GM12874 (cell line): ENCODE data around the gene ARHGAP29.

ENCODE experiments used
- TF ChIP-seq, protein P1 (sequence below): IDR thresholded peaks from 2 replicates; pipeline ENCODE4 v1.5.1; 2011; ENCODE audit warnings: low read depth, mild to moderate bottlenecking, control low read depth, low read length, moderate library complexity; ENCODE audit not compliant: insufficient read depth

ARHGAP29 gene

GRCh38 chr1:94143173-94143808 lies 94.1 kb downstream of the ARHGAP29 start:
- TF ChIP-seq, protein P1, sequence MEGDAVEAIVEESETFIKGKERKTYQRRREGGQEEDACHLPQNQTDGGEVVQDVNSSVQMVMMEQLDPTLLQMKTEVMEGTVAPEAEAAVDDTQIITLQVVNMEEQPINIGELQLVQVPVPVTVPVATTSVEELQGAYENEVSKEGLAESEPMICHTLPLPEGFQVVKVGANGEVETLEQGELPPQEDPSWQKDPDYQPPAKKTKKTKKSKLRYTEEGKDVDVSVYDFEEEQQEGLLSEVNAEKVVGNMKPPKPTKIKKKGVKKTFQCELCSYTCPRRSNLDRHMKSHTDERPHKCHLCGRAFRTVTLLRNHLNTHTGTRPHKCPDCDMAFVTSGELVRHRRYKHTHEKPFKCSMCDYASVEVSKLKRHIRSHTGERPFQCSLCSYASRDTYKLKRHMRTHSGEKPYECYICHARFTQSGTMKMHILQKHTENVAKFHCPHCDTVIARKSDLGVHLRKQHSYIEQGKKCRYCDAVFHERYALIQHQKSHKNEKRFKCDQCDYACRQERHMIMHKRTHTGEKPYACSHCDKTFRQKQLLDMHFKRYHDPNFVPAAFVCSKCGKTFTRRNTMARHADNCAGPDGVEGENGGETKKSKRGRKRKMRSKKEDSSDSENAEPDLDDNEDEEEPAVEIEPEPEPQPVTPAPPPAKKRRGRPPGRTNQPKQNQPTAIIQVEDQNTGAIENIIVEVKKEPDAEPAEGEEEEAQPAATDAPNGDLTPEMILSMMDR: no peak

- TF ChIP-seq, protein P1: no peak
Observed at GRCh38 chr1:94142583-94142982, 94.8 kb downstream of the ARHGAP29 start.

- TF ChIP-seq, protein P1: no peak
Observed at GRCh38 chr1:94142022-94142421, 95.4 kb downstream of the ARHGAP29 start.

DNA sequence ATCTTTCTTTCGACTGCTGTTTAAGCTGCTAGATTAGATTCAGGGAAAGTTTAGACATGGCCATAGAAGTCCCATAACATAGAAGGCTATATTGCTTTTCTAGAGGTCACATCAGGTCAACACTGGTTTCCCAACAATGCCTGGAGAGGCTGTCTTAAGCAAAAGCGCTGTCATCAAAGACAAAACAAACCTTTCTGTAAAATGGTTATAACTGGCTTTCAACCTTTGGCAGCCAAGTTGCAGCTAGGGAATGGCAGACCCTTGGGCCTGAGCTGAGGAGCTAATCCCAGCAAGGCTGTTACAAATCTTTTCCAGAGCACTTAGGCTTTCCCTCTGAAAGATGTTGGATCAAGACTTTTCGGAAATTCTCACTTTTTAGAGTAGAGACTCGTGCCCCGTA lies 105.3 kb downstream of the ARHGAP29 start:
- TF ChIP-seq, protein P1: no peak

- TF ChIP-seq, protein P1: no peak
Observed at GRCh38 chr1:94130851-94131595, 106.4 kb downstream of the ARHGAP29 start.

GRCh38 chr1:94126651-94127050 lies 110.7 kb downstream of the ARHGAP29 start:
- TF ChIP-seq, protein P1: no peak

- TF ChIP-seq, protein P1: no peak
Observed at GRCh38 chr1:94125551-94126514, 111.6 kb downstream of the ARHGAP29 start.
